ENCODE data around the gene CFAP46. TPM values are rescaled to one million over a fixed set of nuclear protein-coding genes. Genes with fewer than 3 reads are reported as not detected.

The CFAP46 gene
- total RNA-seq, 4 donors from 2014 or later: 0.29 to 9.0 (median 2.7) TPM

GRCh38 chr10:132813001-132813401 lies 129.4 kb downstream of the CFAP46 start:
- no peak for TF ChIP-seq CTCF (IDR thresholded peaks at IDR 0.05)
- TF ChIP-seq POLR2A (IDR thresholded peaks at IDR 0.05): no peak
- Histone ChIP-seq H3K27me3 (peaks cover 0 to 3% of the 10 kb centered on the region in 2 donors), H3K4me1 (no peaks in the 10 kb centered on the region), H3K36me3 (no peaks in the 10 kb centered on the region), H3K4me3 (no peak overlapping the region), H3K9me3 (no peaks in the 10 kb centered on the region), H3K27ac (no peak overlapping the region)
- no peak for DNase-seq
- intact Hi-C loops (cut with DNase I; ENCODE audit: low total_unique reads): no loop called here

DNA sequence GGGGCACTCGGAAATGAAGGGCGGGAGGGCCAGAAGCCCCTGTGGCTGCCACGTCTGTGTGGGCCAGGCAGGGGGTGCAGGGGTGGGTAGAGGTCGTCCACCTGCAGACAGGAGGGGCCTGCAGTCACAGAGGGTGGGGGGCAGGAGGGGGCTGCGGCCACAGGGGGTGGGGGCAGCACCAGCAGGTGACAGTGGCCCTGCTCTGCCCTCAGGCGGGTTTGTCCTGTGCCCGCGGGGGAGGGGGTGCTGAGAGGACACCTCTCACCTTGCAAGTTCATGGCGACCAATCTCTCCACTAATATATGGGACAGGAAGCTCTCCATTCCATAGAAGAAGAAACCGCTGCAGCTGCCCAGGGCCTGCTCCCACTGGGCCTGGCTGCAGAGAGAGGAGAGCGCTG lies 129.8 kb downstream of the CFAP46 start:
- Histone ChIP-seq H3K9me3 (no peaks in the 10 kb centered on the region), H3K36me3 (no peaks in the 10 kb centered on the region), H3K27ac (no peak overlapping the region), H3K4me3 (no peak overlapping the region), H3K4me1 (no peaks in the 10 kb centered on the region), H3K27me3 (peaks cover 0 to 3% of the 10 kb centered on the region in 2 donors)
- TF ChIP-seq POLR2A (IDR thresholded peaks at IDR 0.05) (no peak), CTCF (IDR thresholded peaks at IDR 0.05) (no peak)
- intact Hi-C loops (cut with DNase I; ENCODE audit: low total_unique reads): no loop called here
- no peak for DNase-seq

GRCh38 chr10:132811891-132812481 lies 130.4 kb downstream of the CFAP46 start:
- TF ChIP-seq CTCF (IDR thresholded peaks at IDR 0.05) (no peak), POLR2A (IDR thresholded peaks at IDR 0.05) (no peak)
- no peak for DNase-seq
- Histone ChIP-seq H3K27me3 (peaks cover 0 to 3% of the 10 kb centered on the region in 2 donors), H3K9me3 (no peaks in the 10 kb centered on the region), H3K4me3 (no peak overlapping the region), H3K36me3 (no peaks in the 10 kb centered on the region), H3K27ac (no peak overlapping the region), H3K4me1 (no peaks in the 10 kb centered on the region)
- intact Hi-C loops (cut with DNase I; ENCODE audit: low total_unique reads): no loop called here

DNA sequence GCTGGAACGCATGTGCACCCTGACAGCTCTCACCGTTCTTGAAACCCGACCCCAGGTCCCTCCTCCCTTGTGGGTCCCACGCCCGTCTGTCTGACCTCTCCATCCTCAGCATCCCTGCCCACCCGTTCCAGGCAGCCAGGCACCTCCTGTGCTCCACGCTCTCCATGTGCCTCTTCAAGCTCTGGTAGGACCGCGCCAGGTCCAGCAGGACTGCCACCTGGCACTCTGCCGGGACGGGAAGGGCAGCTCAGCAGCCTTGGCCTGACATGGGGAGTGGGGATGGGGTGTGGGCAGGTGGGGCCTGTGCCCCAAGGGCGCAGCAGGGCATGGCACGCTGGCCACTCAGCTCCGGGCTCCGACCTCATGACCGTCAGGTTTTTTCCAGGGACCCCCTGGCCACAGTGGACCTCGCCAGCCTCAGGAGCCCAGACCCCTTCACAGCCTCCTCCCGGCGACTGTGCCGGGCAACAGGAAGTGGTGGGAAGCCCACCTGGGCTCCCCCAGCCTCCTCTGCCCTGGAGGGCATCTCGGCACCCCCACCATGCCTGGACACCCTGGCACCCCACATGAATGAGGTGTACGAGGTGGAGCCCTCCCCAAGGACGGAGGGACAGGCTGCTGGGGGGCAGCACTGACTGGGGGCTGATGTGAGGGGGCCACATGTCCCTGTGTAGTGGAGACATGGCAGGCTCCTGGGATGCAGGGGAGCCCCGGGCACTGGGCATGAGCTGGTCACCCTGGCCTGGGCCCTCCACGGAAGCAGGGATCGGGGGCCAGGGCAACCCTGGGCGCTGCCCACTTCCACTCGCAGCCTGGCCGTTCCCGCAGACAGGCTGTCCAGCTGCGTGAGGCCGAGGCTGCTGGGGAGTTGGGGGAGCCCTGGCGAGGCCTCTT lies 131.3 kb downstream of the CFAP46 start:
- H3K9me3 ChIP-seq: no peaks in the 10 kb centered on the region
- no peaks in the 10 kb centered on the region for H3K36me3 ChIP-seq
- no peak overlapping the region for H3K4me3 ChIP-seq
- no peak for TF ChIP-seq CTCF (IDR thresholded peaks at IDR 0.05)
- no peak for TF ChIP-seq POLR2A (IDR thresholded peaks at IDR 0.05)
- H3K4me1 ChIP-seq: no peaks in the 10 kb centered on the region
- intact Hi-C loops (cut with DNase I; ENCODE audit: low total_unique reads): no loop called here
- DNase-seq: no peak
- no peak overlapping the region for H3K27ac ChIP-seq
- H3K27me3 ChIP-seq: peaks cover 0 to 3% of the 10 kb centered on the region in 2 donors

GRCh38 chr10:132810141-132810806 lies 132.1 kb downstream of the CFAP46 start:
- Histone ChIP-seq H3K9me3 (no peaks in the 10 kb centered on the region), H3K27ac (no peak overlapping the region), H3K4me3 (no peak overlapping the region), H3K4me1 (no peaks in the 10 kb centered on the region), H3K36me3 (no peaks in the 10 kb centered on the region), H3K27me3 (peaks cover 0 to 3% of the 10 kb centered on the region in 2 donors)
- DNase-seq: no peak
- no peak for TF ChIP-seq POLR2A (IDR thresholded peaks at IDR 0.05)
- TF ChIP-seq CTCF (IDR thresholded peaks at IDR 0.05): no peak
- intact Hi-C loops (cut with DNase I; ENCODE audit: low total_unique reads): no loop called here

Measured in uterus (tissue), 4 donors.